Coronary artery (tissue), 2 donors: ENCODE measurements around the gene PRMT2.

ENCODE experiments used
- DNase-seq: peaks from one replicate; pipeline ENCODE4 v3.0.0-alpha.2; 2017; ENCODE audit warnings: low spot score
- H3K27ac ChIP-seq, 2 donors: fragments of 200-600 bp; sonication (generic); one replicate each; pipeline ENCODE4 v1.5.1; 2016 to 2019
- H3K4me3 ChIP-seq: fragments of 200-600 bp; sonication (generic); 2 replicates; pipeline ENCODE4 v1.5.1; 2016; ENCODE audit warnings: mild to moderate bottlenecking, moderate library complexity
- CTCF ChIP-seq: fragments of 200-600 bp; sonication (generic); IDR thresholded peaks from one replicate; pipeline ENCODE4 v1.5.1; 2019; ENCODE audit warnings: antibody characterized with exemption

The PRMT2 gene

GRCh38 chr21:46600305-46600704 is 35.2 kb upstream of the PRMT2 start:
- no peak overlapping the region for H3K27ac ChIP-seq
- no peak for TF ChIP-seq CTCF
- H3K4me3 ChIP-seq: no peak overlapping the region
- DNase-seq: no peak

- H3K4me3 ChIP-seq: no peak overlapping the region
- no peak for TF ChIP-seq CTCF
- no peak for DNase-seq
- no peak overlapping the region for H3K27ac ChIP-seq
These were observed 34.5 kb upstream of the PRMT2 start for GRCh38 chr21:46600978-46601377.

GRCh38 chr21:46603228-46603627 is 32.2 kb upstream of the PRMT2 start:
- no peak for TF ChIP-seq CTCF
- no peak for DNase-seq
- Histone ChIP-seq H3K27ac (no peak overlapping the region), H3K4me3 (no peak overlapping the region)

- H3K4me3 ChIP-seq: peak overlapping the region; percentile 22
- no peak for DNase-seq
- no peak overlapping the region for H3K27ac ChIP-seq
- no peak for TF ChIP-seq CTCF
These were observed 31.0 kb upstream of the PRMT2 start for GRCh38 chr21:46604329-46604974.

GRCh38 chr21:46604975-46605766 is 30.3 kb upstream of the PRMT2 start, which contains the start of gene S100B:
Gene S100B, minus strand, starts transcription at chr21:46605082. Its CDS starts 2,667 bp downstream, at chr21:46602415.
- no peak for TF ChIP-seq CTCF
- H3K27ac ChIP-seq: peak within 1 kb of the TSS in 1 of 2 donors; percentile 44
- DNase-seq: no peak
- peak within 1 kb of the TSS; percentile 22 for H3K4me3 ChIP-seq

GRCh38 chr21:46605767-46606426 is 29.6 kb upstream of the PRMT2 start:
- no peak for DNase-seq
- H3K27ac ChIP-seq: peak overlapping the region in 1 of 2 donors; percentile 44
- TF ChIP-seq CTCF: no peak
- H3K4me3 ChIP-seq: no peak overlapping the region
